Keratinocyte (primary cell): ENCODE results near the gene INTS1. TPM values are rescaled to one million over a fixed set of nuclear protein-coding genes. Genes with fewer than 3 reads are reported as not detected.

Experiments
- DNase-seq: peaks from one replicate; pipeline ENCODE4 v3.0.0-alpha.2; 2011; ENCODE audit warnings: low read depth, missing footprints, low spot score
- FAIRE-seq: peaks from 2 replicates; lab custom pipeline; 2011; peaks lifted over from hg19 to GRCh38; lab: Jason Lieb, UNC
- H2AFZ ChIP-seq: 2 replicates; pipeline ENCODE4 v1.6.0; 2012; ENCODE audit warnings: low read length, control low read depth, inconsistent platforms; ENCODE audit not compliant: control insufficient read depth
- H3K27ac ChIP-seq: 2 replicates; pipeline ENCODE4 v1.5.1; 2011; ENCODE audit warnings: low read length; ENCODE audit not compliant: control insufficient read depth, insufficient read depth
- H3K27me3 ChIP-seq: 3 replicates; pipeline ENCODE4 v1.6.0; 2011; ENCODE audit warnings: low read length; ENCODE audit not compliant: control insufficient read depth, insufficient read depth; ENCODE audit errors: extremely low read depth
- H3K36me3 ChIP-seq, 2 experiments: 2 replicates in 1 of 2; 3 replicates in 1 of 2; pipeline ENCODE4 v1.5.1; 2011; ENCODE audit warnings: low read length in 2 of 2, mild to moderate bottlenecking in 1 of 2; ENCODE audit not compliant: control insufficient read depth in 2 of 2, insufficient read depth in 2 of 2; ENCODE audit errors: extremely low read depth in 1 of 2
- H3K4me1 ChIP-seq: 3 replicates; pipeline ENCODE4 v1.5.1; 2011; ENCODE audit warnings: low read length; ENCODE audit not compliant: control insufficient read depth, insufficient read depth; ENCODE audit errors: extremely low read depth
- H3K4me2 ChIP-seq: 3 replicates; pipeline ENCODE4 v1.6.0; 2011; ENCODE audit warnings: low read depth, low read length; ENCODE audit not compliant: control insufficient read depth, insufficient read depth; ENCODE audit errors: extremely low read depth
- H3K4me3 ChIP-seq, 3 experiments: fragments of 200-600 bp in 1 of 3; sonication (generic) in 1 of 3; 2 replicates in 2 of 3; 3 replicates in 1 of 3; pipeline ENCODE4 v1.5.1; 2011 to 2016; ENCODE audit warnings: low read length in 3 of 3, mild to moderate bottlenecking in 3 of 3, control low read depth in 2 of 3, inconsistent platforms in 1 of 3, low read depth in 1 of 3, mixed read lengths in 1 of 3, mixed run types in 1 of 3, moderate library complexity in 1 of 3; ENCODE audit not compliant: control insufficient read depth in 2 of 3, insufficient read depth in 2 of 3; ENCODE audit errors: extremely low read depth in 1 of 3
- H3K79me2 ChIP-seq: 2 replicates; pipeline ENCODE4 v1.6.0; 2012; ENCODE audit warnings: low read length; ENCODE audit not compliant: control insufficient read depth, insufficient read depth
- H3K9ac ChIP-seq: 3 replicates; pipeline ENCODE4 v1.6.0; 2011; ENCODE audit warnings: low read length; ENCODE audit not compliant: control insufficient read depth, insufficient read depth; ENCODE audit errors: extremely low read depth
- H3K9me1 ChIP-seq: 3 replicates; pipeline ENCODE4 v1.6.0; 2011; ENCODE audit warnings: low read length; ENCODE audit not compliant: control insufficient read depth, insufficient read depth; ENCODE audit errors: extremely low read depth
- H3K9me3 ChIP-seq: 2 replicates; pipeline ENCODE4 v1.5.1; 2012; ENCODE audit warnings: low read depth, low read length; ENCODE audit not compliant: control insufficient read depth
- H4K20me1 ChIP-seq: 3 replicates; pipeline ENCODE4 v1.6.0; 2011; ENCODE audit warnings: low read length; ENCODE audit not compliant: control insufficient read depth, insufficient read depth; ENCODE audit errors: extremely low read depth
- CTCF ChIP-seq, 3 experiments: IDR thresholded peaks in 1 of 3; conservative IDR thresholded peaks in 1 of 3; optimal IDR thresholded peaks in 1 of 3; 2 replicates in 2 of 3; 3 replicates in 1 of 3; pipeline versions ENCODE3 to v1.5.1; 2011; ENCODE audit warnings: low read length in 3 of 3, mild to moderate bottlenecking in 3 of 3, moderate library complexity in 2 of 3, control low read depth in 1 of 3, inconsistent platforms in 1 of 3; ENCODE audit not compliant: insufficient read depth in 2 of 3; ENCODE audit errors: extremely low read depth in 1 of 3
- EZH2 ChIP-seq: IDR thresholded peaks from one replicate; pipeline ENCODE4 v1.6.1; 2012; ENCODE audit warnings: inconsistent platforms, mild to moderate bottlenecking, low read length, moderate library complexity
- dilution Hi-C: fragments of 300-500 bp; cut with MboI; formaldehyde crosslinking; loops from one replicate; pipeline ENCODE4 v1.7.0; 2020; ENCODE audit warnings: low sequenced_read_pairs; ENCODE audit not compliant: extremely low pct_ligation_motif_present
- polyA plus RNA-seq, 5 experiments: library from polyadenylated mRNA; depleted of rRNA in 3 of 5; stranded (reverse) in 3 of 5; stranded (forward) in 1 of 5; unstranded in 1 of 5; fragments of >200 nt; gene quantifications; 1 replicate in 1 of 5; 2 replicates in 3 of 5; 3 replicates in 1 of 5; pipeline versions ENCODE4 v1.2.1 to v1.2.3, GENCODE V29; 2011 to 2012; ENCODE audit warnings: missing spikeins in 2 of 5, low read depth in 1 of 5, low replicate concordance in 1 of 5

INTS1 gene
- polyA plus RNA-seq, 1 donor (not counting 4 experiments of a cell fraction or from before 2014, with no cell fraction given), result 10.6 TPM

DNA sequence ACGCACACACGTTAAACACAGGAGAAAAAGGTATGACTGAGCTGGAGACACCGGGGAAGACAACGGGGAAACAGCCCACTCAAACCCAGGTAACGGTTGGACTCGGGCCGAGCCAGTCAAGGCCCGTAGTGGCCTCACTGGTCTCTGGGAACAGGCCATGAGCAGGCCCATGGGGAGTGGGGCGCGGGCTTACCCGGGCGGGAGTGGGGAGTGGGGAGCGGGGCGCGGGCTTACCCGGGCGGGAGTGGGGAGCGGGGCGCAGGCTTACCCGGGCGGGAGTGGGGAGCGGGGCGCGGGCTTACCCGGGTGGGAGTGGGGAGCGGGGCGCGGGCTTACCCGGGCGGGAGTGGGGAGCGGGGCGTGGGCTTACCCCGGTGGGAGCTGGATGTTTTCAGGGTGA, 11.5 kb downstream of the INTS1 start:
- Histone ChIP-seq H3K27me3 (no peaks in the 10 kb centered on the region), H3K4me1 (no peaks in the 10 kb centered on the region), H3K9me1 (no peaks in the 10 kb centered on the region), H3K27ac (no peak overlapping the region), H2AFZ (no peak overlapping the region), H4K20me1 (no peaks in the 10 kb centered on the region), H3K4me2 (no peak overlapping the region), H3K9ac (no peak overlapping the region), H3K9me3 (no peaks in the 10 kb centered on the region), H3K4me3 (no peak overlapping the region), H3K79me2 (no peaks in the 10 kb centered on the region), H3K36me3 (peaks cover 33 to 36% of the 10 kb centered on the region in 2 experiments)
- TF ChIP-seq EZH2 (no peak), CTCF (optimal IDR thresholded peaks at IDR 0.05 in 1 of 3, IDR thresholded peaks at IDR 0.05 in 1 of 3, conservative IDR thresholded peaks at IDR 0.05 in 1 of 3; ENCODE audit: extremely low read depth in 1 of 3, insufficient read depth in 2 of 3, low read length in 3 of 3) (no peak)
- dilution Hi-C loops, result no loop called here
- FAIRE-seq (no peak), DNase-seq (no peak)

GRCh38 chr7:1492221-1492620, 12.0 kb downstream of the INTS1 start:
- no peaks in the 10 kb centered on the region for H3K9me1 ChIP-seq
- no peaks in the 10 kb centered on the region for H3K4me1 ChIP-seq
- TF ChIP-seq CTCF (optimal IDR thresholded peaks at IDR 0.05 in 1 of 3, IDR thresholded peaks at IDR 0.05 in 1 of 3, conservative IDR thresholded peaks at IDR 0.05 in 1 of 3; ENCODE audit: extremely low read depth in 1 of 3, insufficient read depth in 2 of 3, low read length in 3 of 3), result no peak
- no peak for TF ChIP-seq EZH2
- H3K9ac ChIP-seq, result no peak overlapping the region
- FAIRE-seq (no peak), DNase-seq (no peak)
- no peak overlapping the region for H3K27ac ChIP-seq
- dilution Hi-C loops, result no loop called here
- no peaks in the 10 kb centered on the region for H3K79me2 ChIP-seq
- H3K4me3 ChIP-seq, result no peak overlapping the region
- H4K20me1 ChIP-seq, result no peaks in the 10 kb centered on the region
- no peak overlapping the region for H2AFZ ChIP-seq
- peaks cover 36 to 37% of the 10 kb centered on the region in 2 experiments for H3K36me3 ChIP-seq
- no peak overlapping the region for H3K4me2 ChIP-seq
- no peaks in the 10 kb centered on the region for H3K27me3 ChIP-seq
- no peaks in the 10 kb centered on the region for H3K9me3 ChIP-seq
